Right lobe of liver (tissue), 4 donors: ENCODE data around the gene SGCA.

Source experiments
- CTCF ChIP-seq, 4 donors: fragments of 200-600 bp in 3 of 4; fragments of 450-650 bp in 1 of 4; IDR thresholded peaks; one replicate each; pipeline versions ENCODE4 v1.5.1 to v1.8.0; 2016 to 2022; ENCODE audit warnings: antibody characterized with exemption in 4 of 4, mild to moderate bottlenecking in 2 of 4
- POLR2A ChIP-seq: fragments of 450-650 bp; IDR thresholded peaks from one replicate; pipeline ENCODE4 v1.6.1; 2017; ENCODE audit warnings: antibody characterized with exemption, mild to moderate bottlenecking
- donor health status: DM: no; HTN: no; CAD: no.
- donor health status: DM: no; HTN: no; CAD: no.
- donor health status: DM: no; HTN: yes; CAD: no.

- TF ChIP-seq CTCF (IDR thresholded peaks at IDR 0.05) (peak in 1 of 4 donors; percentile 14), POLR2A (no peak)
Measured at GRCh38 chr17:50148226-50149090, 17.3 kb upstream of the SGCA start.
